Lower leg skin (tissue), 4 donors: ENCODE measurements around the gene MTERF1. TPM values are rescaled to one million over a fixed set of nuclear protein-coding genes. Genes with fewer than 3 reads are reported as not detected.

Source experiments
- DNase-seq, 2 donors: peaks; one replicate each; pipeline ENCODE4 v3.0.0-alpha.2; 2019; ENCODE audit warnings: low spot score in 2 of 2
- H3K4me3 ChIP-seq: fragments of 200-600 bp; sonication (generic); 2 replicates; pipeline ENCODE4 v1.5.1; 2017; ENCODE audit warnings: mild to moderate bottlenecking, low read depth; ENCODE audit not compliant: poor library complexity, severe bottlenecking
- POLR2A ChIP-seq, 2 donors: fragments of 450-650 bp; IDR thresholded peaks; one replicate each; pipeline ENCODE4 v1.6.1; 2016 to 2017; ENCODE audit warnings: antibody characterized with exemption in 2 of 2, mild to moderate bottlenecking in 1 of 2, moderate library complexity in 1 of 2
- WGBS, 2 donors: methylation state at CpG; one replicate each; pipeline ENCODE4 v1.1.5; 2018; 5-methylcytosine and 5-hydroxymethylcytosine counted together
- intact Hi-C: fragments of 100-400 bp; cut with DNase I; formaldehyde crosslinking; loops from one replicate; pipeline ENCODE4 v1.15.0; 2023; ENCODE audit warnings: low total_unique reads
- total RNA-seq, 4 donors: library from RNA; depleted of rRNA; stranded (reverse); fragments of >200 nt; gene quantifications; one replicate each; pipeline ENCODE4 v1.1.0, GENCODE V29; 2016
- TF ChIP-seq, protein P1 (sequence below), 3 donors: fragments of 450-650 bp; IDR thresholded peaks; one replicate each; pipeline ENCODE4 v1.5.1; 2016; ENCODE audit warnings: antibody characterized with exemption in 3 of 3, mild to moderate bottlenecking in 3 of 3, moderate library complexity in 2 of 3

The MTERF1 gene
- total RNA-seq, 4 donors from 2014 or later, result 4.7 to 10.7 (median 6.5) TPM

DNA sequence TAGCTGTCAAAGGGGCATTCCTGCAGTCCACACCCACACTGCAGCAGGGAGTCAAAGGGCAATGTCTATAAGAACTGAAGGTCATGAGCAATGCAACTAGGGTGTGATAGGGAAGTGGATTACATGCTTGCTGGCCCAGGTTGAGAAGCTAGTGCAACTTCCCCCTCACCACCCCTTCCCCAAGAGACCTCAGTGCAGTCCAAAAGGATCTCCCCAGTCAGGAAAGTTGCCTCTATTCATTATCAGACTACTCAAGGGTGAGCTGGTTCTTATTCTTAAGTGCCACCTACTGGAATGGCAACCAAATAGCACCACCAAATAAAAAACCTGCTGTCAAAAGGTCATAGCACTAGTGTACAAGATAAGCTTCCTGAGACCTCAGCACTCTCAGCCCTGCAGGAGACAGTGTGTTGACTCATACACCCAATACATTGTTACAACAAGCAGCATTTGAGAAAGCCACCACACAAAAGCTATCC is 28.2 kb downstream of the MTERF1 start:
- DNase-seq, result no peak
- H3K4me3 ChIP-seq, result no peak overlapping the region
- intact Hi-C loops, result no loop called here
- TF ChIP-seq, protein P1, sequence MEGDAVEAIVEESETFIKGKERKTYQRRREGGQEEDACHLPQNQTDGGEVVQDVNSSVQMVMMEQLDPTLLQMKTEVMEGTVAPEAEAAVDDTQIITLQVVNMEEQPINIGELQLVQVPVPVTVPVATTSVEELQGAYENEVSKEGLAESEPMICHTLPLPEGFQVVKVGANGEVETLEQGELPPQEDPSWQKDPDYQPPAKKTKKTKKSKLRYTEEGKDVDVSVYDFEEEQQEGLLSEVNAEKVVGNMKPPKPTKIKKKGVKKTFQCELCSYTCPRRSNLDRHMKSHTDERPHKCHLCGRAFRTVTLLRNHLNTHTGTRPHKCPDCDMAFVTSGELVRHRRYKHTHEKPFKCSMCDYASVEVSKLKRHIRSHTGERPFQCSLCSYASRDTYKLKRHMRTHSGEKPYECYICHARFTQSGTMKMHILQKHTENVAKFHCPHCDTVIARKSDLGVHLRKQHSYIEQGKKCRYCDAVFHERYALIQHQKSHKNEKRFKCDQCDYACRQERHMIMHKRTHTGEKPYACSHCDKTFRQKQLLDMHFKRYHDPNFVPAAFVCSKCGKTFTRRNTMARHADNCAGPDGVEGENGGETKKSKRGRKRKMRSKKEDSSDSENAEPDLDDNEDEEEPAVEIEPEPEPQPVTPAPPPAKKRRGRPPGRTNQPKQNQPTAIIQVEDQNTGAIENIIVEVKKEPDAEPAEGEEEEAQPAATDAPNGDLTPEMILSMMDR (IDR thresholded peaks at IDR 0.05), result no peak
- TF ChIP-seq POLR2A (IDR thresholded peaks at IDR 0.05), result no peak

DNA sequence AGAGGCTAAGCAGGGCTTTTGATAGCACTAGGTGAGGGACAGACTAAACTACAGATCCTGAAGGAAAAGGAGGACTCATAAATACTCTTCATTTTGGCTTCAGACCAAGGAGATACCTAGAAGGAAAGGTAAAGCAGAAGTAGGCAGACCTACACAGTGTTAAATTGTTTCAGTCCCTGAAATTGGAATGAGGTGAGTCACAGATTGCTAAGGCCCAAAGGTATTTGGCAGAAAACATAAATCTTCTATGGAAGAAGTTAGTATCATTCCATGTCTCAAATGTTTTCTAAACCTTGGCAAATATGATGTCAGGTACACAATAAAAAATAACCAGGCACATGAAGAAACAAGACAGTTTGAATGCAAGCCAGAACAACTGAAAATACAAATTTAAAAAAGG is 30.0 kb downstream of the MTERF1 start:
- no peak for DNase-seq

DNA sequence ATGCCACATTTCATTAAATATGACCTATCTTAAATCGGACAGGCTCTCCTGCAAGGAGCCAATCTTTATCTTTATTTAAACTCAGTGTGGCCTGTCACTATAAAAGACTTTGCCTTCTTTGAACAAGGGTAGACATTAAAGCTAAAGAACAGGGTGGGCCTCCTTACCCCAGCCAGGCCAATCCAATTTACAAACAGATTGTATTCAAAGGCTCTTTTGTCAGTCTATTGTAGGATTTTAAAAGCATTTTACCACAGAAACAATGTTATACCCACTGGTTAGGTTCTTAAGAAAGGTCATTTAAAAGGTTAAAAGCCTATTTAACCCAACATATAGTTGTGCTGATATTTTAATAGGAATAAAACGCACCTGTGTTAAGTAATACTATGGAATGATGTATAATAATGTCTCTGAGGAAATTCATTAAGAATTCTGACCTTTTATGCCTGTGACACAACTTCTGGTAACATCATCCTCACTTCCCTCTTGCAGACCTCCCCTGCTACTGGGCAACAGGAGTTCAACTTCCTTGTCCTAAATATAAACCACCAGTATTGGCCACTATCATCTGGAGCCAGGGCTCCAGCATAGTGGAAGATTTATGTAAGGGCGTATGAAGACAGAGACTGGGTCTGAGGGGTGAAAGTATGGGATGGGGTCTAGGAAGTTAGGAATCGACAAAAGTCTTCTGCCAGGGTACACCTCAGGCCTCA is 32.5 kb downstream of the MTERF1 start:
- 68 to 79% methylated on average over 4 of the region's 4 CpGs for WGBS, 2 donors
- no peak overlapping the region for H3K4me3 ChIP-seq
- no peak for DNase-seq
- intact Hi-C loops, result no loop called here
- TF ChIP-seq POLR2A (IDR thresholded peaks at IDR 0.05), result no peak
- TF ChIP-seq, protein P1 (IDR thresholded peaks at IDR 0.05), result no peak

More for the DNA sequence above, 30.0 kb downstream of the MTERF1 start:
- TF ChIP-seq, protein P1 (IDR thresholded peaks at IDR 0.05), result no peak
- TF ChIP-seq POLR2A (IDR thresholded peaks at IDR 0.05), result no peak
- H3K4me3 ChIP-seq, result no peak overlapping the region
- intact Hi-C loops, result no loop called here

DNA sequence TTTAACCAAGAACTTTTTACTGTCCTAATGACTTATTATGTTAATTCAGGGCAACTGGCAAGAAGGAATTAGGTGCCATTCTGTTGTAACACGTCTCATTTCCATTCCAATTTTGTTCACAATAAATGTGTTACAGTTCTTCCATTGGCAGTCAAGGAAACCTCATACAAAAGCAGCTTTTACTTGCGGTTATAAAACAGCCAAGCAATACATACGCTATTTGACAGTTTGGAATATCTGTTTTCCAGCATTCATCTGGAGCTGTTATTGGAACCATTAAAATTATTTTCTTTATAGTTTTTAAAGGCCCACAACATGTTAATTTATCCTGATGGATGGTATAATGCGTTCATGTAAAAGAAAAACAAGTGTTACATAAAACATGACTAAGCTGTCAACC is 33.3 kb downstream of the MTERF1 start:
- 47 to 55% methylated on average over 4 of the region's 4 CpGs for WGBS, 2 donors
- H3K4me3 ChIP-seq, result no peak overlapping the region
- TF ChIP-seq POLR2A (IDR thresholded peaks at IDR 0.05), result no peak
- TF ChIP-seq, protein P1 (IDR thresholded peaks at IDR 0.05), result no peak
- intact Hi-C loops, result no loop called here
- DNase-seq, result no peak

DNA sequence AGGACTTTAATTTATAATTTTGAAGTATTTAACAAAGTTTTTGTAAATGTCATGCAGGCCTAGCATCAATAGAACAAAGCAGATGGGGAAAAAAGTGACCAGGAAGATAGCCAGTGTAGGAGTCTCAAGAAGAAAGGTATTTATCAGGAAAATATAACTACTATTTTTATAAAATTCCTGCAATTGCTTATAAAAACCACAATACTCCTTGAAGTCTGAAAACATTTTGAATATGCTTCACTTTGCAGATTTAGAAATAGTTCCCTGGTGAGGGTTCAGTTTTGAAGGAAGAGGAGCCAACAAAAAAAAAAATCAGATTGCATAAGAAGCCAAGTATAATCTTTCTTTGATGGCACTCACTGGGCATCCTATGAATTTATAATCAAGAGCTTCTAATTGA is 34.1 kb downstream of the MTERF1 start:
- no peak for TF ChIP-seq POLR2A (IDR thresholded peaks at IDR 0.05)
- TF ChIP-seq, protein P1 (IDR thresholded peaks at IDR 0.05), result no peak
- no peak overlapping the region for H3K4me3 ChIP-seq
- intact Hi-C loops, result no loop called here
- no peak for DNase-seq

DNA sequence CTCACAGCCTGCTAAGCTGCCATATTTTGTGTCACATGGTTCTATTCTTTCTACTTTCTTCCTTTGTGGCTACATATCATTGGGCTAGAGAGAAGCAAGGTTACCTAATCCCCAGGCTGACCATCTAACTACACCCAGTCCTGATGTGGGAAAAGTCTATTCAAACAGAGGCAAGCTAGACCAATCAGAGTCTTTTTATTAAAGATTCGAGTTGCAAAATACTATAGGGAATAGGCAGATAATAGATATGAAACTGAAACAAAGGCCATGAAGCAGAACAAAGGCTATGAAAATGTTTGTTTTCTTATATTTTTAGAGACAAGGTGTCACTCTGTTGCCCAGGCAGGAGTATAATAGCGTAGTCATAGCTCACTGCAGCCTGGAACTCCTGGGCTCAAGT is 36.7 kb downstream of the MTERF1 start:
- DNase-seq, result no peak
- WGBS, 2 donors, result 93 to 95% methylated on average over 2 of the region's 2 CpGs

More for the DNA sequence above, 36.7 kb downstream of the MTERF1 start:
- H3K4me3 ChIP-seq, result no peak overlapping the region
- TF ChIP-seq, protein P1 (IDR thresholded peaks at IDR 0.05), result no peak
- TF ChIP-seq POLR2A (IDR thresholded peaks at IDR 0.05), result no peak
- intact Hi-C loops, result no loop called here
